ENCODE data around the gene PNKP. TPM values are rescaled to one million over a fixed set of nuclear protein-coding genes. Genes with fewer than 3 reads are reported as not detected.

Gene PNKP
- total and polyA plus RNA-seq, 9 of the 15 experiments (the other 6 are each of a cell fraction or from before 2014, with no cell fraction given), result 2.8 to 85.4 (median 25.3) TPM

GRCh38 chr19:49820125-49820524 lies 47.3 kb downstream of the PNKP start (continued):
- TF ChIP-seq ATF4 (CRISPR knock-in tag; IDR thresholded peaks at IDR 0.05) (no peak), CCAR2 (IDR thresholded peaks at IDR 0.05; ENCODE audit: low read depth, low read length) (no peak), ZNF395 (CRISPR knock-in tag; IDR thresholded peaks at IDR 0.05) (no peak), TCF3 (CRISPR knock-in tag; IDR thresholded peaks at IDR 0.05) (peak; percentile 73), GABPB2 (CRISPR knock-in tag; conservative IDR thresholded peaks at IDR 0.05) (no peak), FOSL1 (tag; conservative IDR thresholded peaks at IDR 0.05) (no peak), CEBPG (CRISPR knock-in tag; IDR thresholded peaks at IDR 0.05) (no peak), CEBPG (tag; conservative IDR thresholded peaks at IDR 0.05 in 1 of 2, IDR thresholded peaks at IDR 0.05 in 1 of 2) (no peak), SOX6 (IDR thresholded peaks at IDR 0.05) (no peak), HMBOX1 (IDR thresholded peaks at IDR 0.05) (peak; percentile 54; the same call in 1 of the 2 replicates), GTF2E2 (tag; IDR thresholded peaks at IDR 0.05) (no peak)
